Activated CD4-positive, alpha-beta T cell treated with anti-CD3 and anti-CD28 coated beads, Interleukin-2, amount 50 U/mL, for 1 hour (primary cell): ENCODE data around the gene USP37.

ENCODE experiments used
- DNase-seq: peaks from one replicate; pipeline ENCODE4 v3.0.0-alpha.2; 2020

The USP37 gene

DNA sequence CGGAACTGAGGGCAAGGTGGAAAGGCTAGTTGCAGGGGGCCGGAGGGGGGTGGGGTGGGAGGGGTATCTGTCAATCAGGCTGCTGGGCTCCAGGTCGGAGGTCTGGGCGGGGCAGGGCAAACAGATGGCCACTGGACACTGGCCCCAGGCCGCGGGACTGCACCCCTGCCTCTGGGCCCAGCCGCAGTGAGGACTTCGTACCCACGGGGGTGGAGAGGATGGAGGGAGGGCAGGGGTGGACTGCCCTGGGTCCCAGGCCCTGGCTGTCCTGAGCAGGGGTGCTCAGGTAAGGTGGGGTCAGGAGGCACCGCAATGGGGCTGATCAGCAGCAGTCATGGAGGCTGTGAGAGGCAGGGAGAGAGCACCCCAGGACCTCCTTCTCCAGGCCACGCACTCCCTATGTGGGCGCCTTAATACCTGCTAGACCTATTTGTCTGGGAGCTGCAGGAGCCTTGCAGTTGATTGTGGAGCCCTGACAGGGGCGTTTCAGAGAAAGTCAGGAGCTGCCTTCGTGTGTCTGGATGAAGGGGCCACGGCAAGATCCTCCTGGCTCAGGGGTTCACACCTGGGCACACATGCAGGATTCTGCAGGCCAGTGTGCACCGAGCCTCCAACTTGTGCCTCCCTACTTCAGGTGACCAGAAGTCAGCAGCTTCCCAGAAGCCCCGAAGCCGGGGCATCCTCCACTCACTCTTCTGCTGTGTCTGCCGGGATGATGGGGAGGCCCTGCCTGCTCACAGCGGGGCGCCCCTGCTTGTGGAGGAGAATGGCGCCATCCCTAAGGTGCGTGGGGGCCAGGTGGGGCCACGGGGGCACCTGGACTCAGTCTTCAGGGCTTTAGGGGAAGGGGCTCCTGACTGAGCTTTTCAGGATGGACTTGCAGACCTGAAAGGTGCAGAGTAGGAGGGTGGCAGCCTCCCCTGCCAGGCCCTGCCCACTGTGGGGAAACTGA is 166.9 kb downstream of the USP37 start:
- DNase-seq, result no peak
